SK-N-SH (cell line): ENCODE results near the gene TCHH. TPM values are rescaled to one million over a fixed set of nuclear protein-coding genes. Genes with fewer than 3 reads are reported as not detected.

Experiments
- CTCF ChIA-PET: fragments of 300-600, 350-600 bp; formaldehyde crosslinking; extraction: SDS; loops from one replicate; lab custom pipeline; 2021; lab: Yijun Ruan, JAX
- POLR2A ChIA-PET: fragments of 350-600 bp; sonication (Branson Sonifier 250); formaldehyde crosslinking; extraction: SDS; loops from one replicate; lab custom pipeline; 2020; ENCODE audit warnings: antibody characterized with exemption, inconsistent platforms; lab: Yijun Ruan, JAX
- DNase-seq: peaks from one replicate; pipeline ENCODE4 v3.0.0; 2012
- H2AFZ ChIP-seq: fragments of 200-600 bp; sonication (generic); 2 replicates; pipeline ENCODE4 v1.8.1; 2016; ENCODE audit warnings: antibody characterized with exemption, mild to moderate bottlenecking, low read depth
- H3F3A ChIP-seq: fragments of 200-600 bp; sonication (generic); replicated peaks from 2 replicates; pipeline ENCODE3; 2016; ENCODE audit warnings: antibody characterized with exemption, mild to moderate bottlenecking; ENCODE audit not compliant: insufficient read depth
- H3K27ac ChIP-seq, 2 experiments: fragments of 200-500 bp in 1 of 2; fragments of 200-600 bp in 1 of 2; sonication (Bioruptor generic) in 1 of 2; sonication (generic), shearing (Covaris generic) in 1 of 2; 2 replicates each; pipeline versions ENCODE4 v1.5.1 to v1.6.1; 2014 to 2016; ENCODE audit warnings: low read depth in 2 of 2, inconsistent platforms in 1 of 2, low read length in 1 of 2, mild to moderate bottlenecking in 1 of 2, mixed read lengths in 1 of 2
- H3K27me3 ChIP-seq: fragments of 200-600 bp; sonication (generic), shearing (Covaris generic); 2 replicates; pipeline ENCODE4 v1.6.1; 2016; ENCODE audit warnings: mixed run types; ENCODE audit not compliant: insufficient read depth
- H3K36me3 ChIP-seq, 2 experiments: fragments of 200-500 bp in 1 of 2; fragments of 200-600 bp in 1 of 2; sonication (Bioruptor generic) in 1 of 2; sonication (generic) in 1 of 2; replicated peaks in 1 of 2; 2 replicates each; pipeline versions ENCODE3 to v1.5.1; 2014 to 2016; ENCODE audit warnings: low read length in 1 of 2, mild to moderate bottlenecking in 1 of 2; ENCODE audit not compliant: insufficient read depth in 2 of 2, control insufficient read depth in 1 of 2
- H3K4me1 ChIP-seq, 2 experiments: fragments of 200-500 bp in 1 of 2; fragments of 200-600 bp in 1 of 2; sonication (Bioruptor generic) in 1 of 2; sonication (generic), shearing (Covaris generic) in 1 of 2; 2 replicates each; pipeline versions ENCODE4 v1.5.1 to v1.6.1; 2014 to 2016; ENCODE audit warnings: low read depth in 1 of 2, low read length in 1 of 2, mixed run types in 1 of 2; ENCODE audit not compliant: insufficient read depth in 2 of 2, control insufficient read depth in 1 of 2
- H3K4me2 ChIP-seq: fragments of 200-600 bp; sonication (generic), shearing (Covaris generic); 2 replicates; pipeline ENCODE4 v1.6.1; 2017; ENCODE audit warnings: mixed run types
- H3K4me3 ChIP-seq, 2 experiments: fragments of 200-500 bp in 1 of 2; fragments of 200-600 bp in 1 of 2; sonication (Bioruptor generic) in 1 of 2; sonication (generic), shearing (Covaris generic) in 1 of 2; 2 replicates each; pipeline versions ENCODE4 v1.5.1 to v1.8.1; 2014 to 2016; ENCODE audit warnings: low read depth in 2 of 2, inconsistent platforms in 1 of 2, low read length in 1 of 2, mild to moderate bottlenecking in 1 of 2, mixed read lengths in 1 of 2, moderate library complexity in 1 of 2
- H3K79me2 ChIP-seq: fragments of 200-600 bp; sonication (generic); 2 replicates; pipeline ENCODE4 v1.8.1; 2017; ENCODE audit warnings: mild to moderate bottlenecking; ENCODE audit not compliant: insufficient read depth
- H3K9ac ChIP-seq: fragments of 200-600 bp; sonication (generic); 2 replicates; pipeline ENCODE4 v1.6.1; 2017; ENCODE audit warnings: mixed run types
- H3K9me2 ChIP-seq: fragments of 200-600 bp; sonication (generic); 2 replicates; pipeline ENCODE4 v1.6.1; 2017; ENCODE audit warnings: mixed run types
- H3K9me3 ChIP-seq: fragments of 200-600 bp; sonication (generic); 2 replicates; pipeline ENCODE4 v1.6.1; 2017; ENCODE audit warnings: mixed run types, mild to moderate bottlenecking, moderate library complexity
- H4K20me1 ChIP-seq: fragments of 200-600 bp; sonication (generic); 2 replicates; pipeline ENCODE4 v1.6.1; 2017; ENCODE audit warnings: mild to moderate bottlenecking, mixed run types; ENCODE audit not compliant: insufficient read depth
- ELF1 ChIP-seq: IDR thresholded peaks from 2 replicates; pipeline ENCODE4 v1.4.0; 2012
- EZH2phosphoT487 ChIP-seq: fragments of 200-600 bp; sonication (generic); IDR thresholded peaks from 2 replicates; pipeline ENCODE4 v1.6.1; 2017; ENCODE audit warnings: low read depth, mixed run types, mild to moderate bottlenecking, antibody characterized with exemption, moderate library complexity, borderline replicate concordance
- FOXJ3 ChIP-seq: sonication (generic); formaldehyde crosslinking; IDR thresholded peaks from 2 replicates; pipeline ENCODE4 v1.5.1; 2020; ENCODE audit warnings: mild to moderate bottlenecking, missing genetic modification reagents
- JUND ChIP-seq: IDR thresholded peaks from 2 replicates; pipeline ENCODE4 v1.4.0; 2012
- MEF2A ChIP-seq: IDR thresholded peaks from 2 replicates; pipeline ENCODE4 v1.4.0; 2012; ENCODE audit warnings: low read depth, borderline replicate concordance
- RCOR1 ChIP-seq: fragments of 150-350 bp; IDR thresholded peaks from 2 replicates; pipeline ENCODE4 v1.6.1; 2017; ENCODE audit warnings: antibody characterized with exemption, low read length
- RFX5 ChIP-seq: IDR thresholded peaks from 2 replicates; pipeline ENCODE4 v1.6.1; 2012; ENCODE audit warnings: mild to moderate bottlenecking, improper control_type of control experiment, low read length
- TAF1 ChIP-seq: IDR thresholded peaks from 2 replicates; pipeline ENCODE4 v1.6.1; 2012; ENCODE audit warnings: low read depth, mild to moderate bottlenecking, low read length, moderate library complexity, borderline replicate concordance
- TCF12 ChIP-seq: IDR thresholded peaks from 2 replicates; pipeline ENCODE4 v1.4.0; 2012
- TEAD4 ChIP-seq: IDR thresholded peaks from 2 replicates; pipeline ENCODE4 v1.4.0; 2012; ENCODE audit warnings: mild to moderate bottlenecking, borderline replicate concordance; ENCODE audit not compliant: insufficient read depth
- WGBS: methylation state at CpG from one replicate; pipeline ENCODE4 v1.1.6; 2017; ENCODE audit warnings: low lambda C conversion rate; 5-methylcytosine and 5-hydroxymethylcytosine counted together
- polyA plus RNA-seq, 3 experiments: library from polyadenylated mRNA; depleted of rRNA; stranded (reverse); fragments of >200 nt; gene quantifications; 2 replicates each; pipeline ENCODE4 v1.2.3, GENCODE V29; 2012
- TF ChIP-seq, protein P1 (sequence below): IDR thresholded peaks from 2 replicates; pipeline ENCODE4 v1.4.0; 2012; ENCODE audit warnings: low read depth, borderline replicate concordance
- TF ChIP-seq, protein P2 (sequence below): fragments of 150-350 bp; IDR thresholded peaks from 2 replicates; pipeline ENCODE4 v1.6.1; 2017; ENCODE audit warnings: antibody characterized with exemption, low read length, low read depth, borderline replicate concordance
- TF ChIP-seq, protein P3 (sequence below): IDR thresholded peaks from 2 replicates; pipeline ENCODE4; 2012

TCHH gene
- polyA plus RNA-seq, 1 of the 3 experiments (the other 2 are of a cell fraction), result not detected

DNA sequence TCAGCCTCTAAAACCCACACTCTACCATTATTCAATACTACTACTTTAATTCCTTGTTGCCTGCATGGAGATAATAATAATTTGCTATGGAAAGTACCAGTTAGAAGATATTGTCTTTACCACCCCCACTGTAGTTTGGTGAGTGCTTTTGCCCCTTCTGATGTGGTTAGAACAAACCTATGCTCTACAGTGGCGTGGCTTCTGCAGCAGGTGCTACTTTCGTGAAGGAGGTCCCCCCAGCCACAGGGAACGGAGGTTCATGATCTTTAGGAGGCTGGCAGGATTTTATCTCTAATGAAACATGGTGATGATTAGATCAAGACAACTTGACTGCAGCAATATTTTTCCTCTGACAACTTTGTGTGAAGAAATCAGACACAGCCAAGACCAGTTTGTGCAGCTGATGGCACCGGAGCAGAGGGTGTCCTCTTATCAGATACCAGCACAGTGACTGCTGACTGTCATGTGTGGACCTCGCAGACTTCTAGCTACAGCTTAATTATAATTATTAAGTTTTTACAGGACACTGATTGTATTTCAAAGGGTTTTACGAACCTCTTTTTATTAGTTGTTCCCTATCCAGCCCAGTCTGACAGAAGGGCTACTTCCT is 10.7 kb upstream of the TCHH start:
- Histone ChIP-seq H3F3A (no peaks in the 10 kb centered on the region), H3K27me3 (peaks cover 13% of the 10 kb centered on the region; the same call in 1 of the 2 replicates), H4K20me1 (no peaks in the 10 kb centered on the region), H3K4me1 (no peaks in the 10 kb centered on the region), H3K4me2 (no peak overlapping the region), H2AFZ (no peak overlapping the region), H3K79me2 (no peaks in the 10 kb centered on the region), H3K9me3 (no peaks in the 10 kb centered on the region), H3K9ac (no peak overlapping the region), H3K27ac (no peak overlapping the region)
- DNase-seq, result no peak
- WGBS, result 6% methylated on average over 6 of the region's 6 CpGs
- POLR2A ChIA-PET, result no interaction called here
- CTCF ChIA-PET, result no interaction called here
- TF ChIP-seq, protein P1, sequence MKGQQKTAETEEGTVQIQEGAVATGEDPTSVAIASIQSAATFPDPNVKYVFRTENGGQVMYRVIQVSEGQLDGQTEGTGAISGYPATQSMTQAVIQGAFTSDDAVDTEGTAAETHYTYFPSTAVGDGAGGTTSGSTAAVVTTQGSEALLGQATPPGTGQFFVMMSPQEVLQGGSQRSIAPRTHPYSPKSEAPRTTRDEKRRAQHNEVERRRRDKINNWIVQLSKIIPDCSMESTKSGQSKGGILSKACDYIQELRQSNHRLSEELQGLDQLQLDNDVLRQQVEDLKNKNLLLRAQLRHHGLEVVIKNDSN, result no peak
- TF ChIP-seq FOXJ3 (CRISPR knock-in tag) (no peak), EZH2phosphoT487 (no peak), TCF12 (no peak), TEAD4 (no peak), JUND (no peak)
- TF ChIP-seq, all 33 proteins: peak for 0
- Histone ChIP-seq H3K9me2 (no peaks in the 10 kb centered on the region), H3K4me3 (no peak overlapping the region), H3K36me3 (no peaks in the 10 kb centered on the region)

DNA sequence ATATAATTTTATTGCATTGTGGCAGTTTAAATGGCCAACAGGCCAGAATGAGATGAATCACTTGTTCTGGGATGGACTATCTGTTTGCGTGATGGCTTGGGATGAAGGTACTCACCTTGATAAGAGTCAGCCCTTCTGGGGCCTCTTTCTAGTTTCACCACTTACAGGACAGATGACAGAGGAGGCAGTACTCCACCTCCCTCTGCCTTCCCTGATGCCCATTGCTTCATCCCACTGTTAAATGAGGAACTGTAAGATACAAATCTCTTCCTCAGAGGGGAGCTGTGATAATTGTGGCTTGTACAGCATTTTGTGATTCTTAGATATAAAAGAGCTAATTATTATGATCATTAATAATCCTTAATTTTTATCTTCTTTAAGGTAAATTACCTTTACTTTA is 3.7 kb upstream of the TCHH start:
- H3K36me3 ChIP-seq, result no peaks in the 10 kb centered on the region
- peaks cover 25% of the 10 kb centered on the region; the same call in 1 of the 2 replicates for H3K27me3 ChIP-seq
- ChIA-PET POLR2A (no interaction called here), CTCF (no interaction called here)
- WGBS, result 4% methylated on average over 1 of the region's 1 CpG
- no peaks in the 10 kb centered on the region for H3F3A ChIP-seq
- no peaks in the 10 kb centered on the region for H3K9me2 ChIP-seq
- no peaks in the 10 kb centered on the region for H3K4me1 ChIP-seq
- H3K9ac ChIP-seq, result no peak overlapping the region
- H3K27ac ChIP-seq, result no peak overlapping the region
- DNase-seq, result no peak
- H3K4me2 ChIP-seq, result no peak overlapping the region
- H3K4me3 ChIP-seq, result no peak overlapping the region
- no peaks in the 10 kb centered on the region for H4K20me1 ChIP-seq
- no peaks in the 10 kb centered on the region for H3K79me2 ChIP-seq
- TF ChIP-seq RCOR1 (no peak), TAF1 (no peak), MEF2A (no peak), RFX5 (no peak), EZH2phosphoT487 (no peak), TEAD4 (no peak), TCF12 (no peak), ELF1 (no peak)
- TF ChIP-seq, protein P2, sequence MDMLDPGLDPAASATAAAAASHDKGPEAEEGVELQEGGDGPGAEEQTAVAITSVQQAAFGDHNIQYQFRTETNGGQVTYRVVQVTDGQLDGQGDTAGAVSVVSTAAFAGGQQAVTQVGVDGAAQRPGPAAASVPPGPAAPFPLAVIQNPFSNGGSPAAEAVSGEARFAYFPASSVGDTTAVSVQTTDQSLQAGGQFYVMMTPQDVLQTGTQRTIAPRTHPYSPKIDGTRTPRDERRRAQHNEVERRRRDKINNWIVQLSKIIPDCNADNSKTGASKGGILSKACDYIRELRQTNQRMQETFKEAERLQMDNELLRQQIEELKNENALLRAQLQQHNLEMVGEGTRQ, result no peak
- TF ChIP-seq, protein P3, sequence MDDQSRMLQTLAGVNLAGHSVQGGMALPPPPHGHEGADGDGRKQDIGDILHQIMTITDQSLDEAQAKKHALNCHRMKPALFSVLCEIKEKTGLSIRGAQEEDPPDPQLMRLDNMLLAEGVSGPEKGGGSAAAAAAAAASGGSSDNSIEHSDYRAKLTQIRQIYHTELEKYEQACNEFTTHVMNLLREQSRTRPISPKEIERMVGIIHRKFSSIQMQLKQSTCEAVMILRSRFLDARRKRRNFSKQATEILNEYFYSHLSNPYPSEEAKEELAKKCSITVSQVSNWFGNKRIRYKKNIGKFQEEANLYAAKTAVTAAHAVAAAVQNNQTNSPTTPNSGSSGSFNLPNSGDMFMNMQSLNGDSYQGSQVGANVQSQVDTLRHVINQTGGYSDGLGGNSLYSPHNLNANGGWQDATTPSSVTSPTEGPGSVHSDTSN, result no peak
- no peaks in the 10 kb centered on the region for H3K9me3 ChIP-seq
- H2AFZ ChIP-seq, result no peak overlapping the region
